ENCODE results near the gene NUDT6.

Gene NUDT6

GRCh38 chr4:122882857-122883735, 39.3 kb downstream of the NUDT6 start:
- no peak overlapping the region for H3K4me3 ChIP-seq (ENCODE audit: low read depth, low read length)
- TF ChIP-seq CTCF (IDR thresholded peaks at IDR 0.05; ENCODE audit: low read depth, low read length), result no peak
- TF ChIP-seq POLR2A (IDR thresholded peaks at IDR 0.05; ENCODE audit: extremely low read depth, insufficient read length), result no peak
- no peak for TF ChIP-seq MYC (IDR thresholded peaks at IDR 0.05; ENCODE audit: low read depth, low read length)
- TF ChIP-seq, protein P1, sequence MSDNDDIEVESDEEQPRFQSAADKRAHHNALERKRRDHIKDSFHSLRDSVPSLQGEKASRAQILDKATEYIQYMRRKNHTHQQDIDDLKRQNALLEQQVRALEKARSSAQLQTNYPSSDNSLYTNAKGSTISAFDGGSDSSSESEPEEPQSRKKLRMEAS (IDR thresholded peaks at IDR 0.05; ENCODE audit: low read depth, low read length), result no peak
- DNase-seq (ENCODE audit: low read depth), result no peak

- H3K4me3 ChIP-seq (ENCODE audit: low read depth, low read length), result no peak overlapping the region
- no peak for DNase-seq (ENCODE audit: low read depth)
- TF ChIP-seq CTCF (IDR thresholded peaks at IDR 0.05; ENCODE audit: low read depth, low read length) (no peak), POLR2A (IDR thresholded peaks at IDR 0.05; ENCODE audit: extremely low read depth, insufficient read length) (no peak), MYC (IDR thresholded peaks at IDR 0.05; ENCODE audit: low read depth, low read length) (no peak)
- TF ChIP-seq, protein P1 (IDR thresholded peaks at IDR 0.05; ENCODE audit: low read depth, low read length), result no peak
These were observed 43.4 kb downstream of the NUDT6 start for GRCh38 chr4:122879001-122879400.

DNA sequence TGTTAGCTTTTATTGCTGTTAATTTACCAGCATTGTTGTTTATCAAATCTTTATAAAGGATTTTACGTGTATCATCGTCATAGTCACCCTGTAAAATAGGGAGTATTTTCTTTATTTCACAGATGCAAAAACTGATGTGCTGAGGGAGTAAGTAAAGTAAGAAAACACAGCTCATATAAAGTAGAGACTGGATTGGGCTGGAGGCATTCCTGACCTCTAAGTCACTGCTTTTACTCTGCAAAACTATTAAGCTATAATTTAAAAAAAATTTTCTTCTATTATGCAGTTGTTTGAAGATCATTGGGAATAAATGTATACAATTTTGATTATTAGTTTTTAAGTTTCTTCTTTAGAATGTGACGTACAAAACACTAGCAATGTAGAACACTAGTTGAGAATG, 45.9 kb downstream of the NUDT6 start:
- no peak overlapping the region for H3K4me3 ChIP-seq (ENCODE audit: low read depth, low read length)
- TF ChIP-seq, protein P1 (IDR thresholded peaks at IDR 0.05; ENCODE audit: low read depth, low read length), result no peak
- TF ChIP-seq POLR2A (IDR thresholded peaks at IDR 0.05; ENCODE audit: extremely low read depth, insufficient read length) (no peak), MYC (IDR thresholded peaks at IDR 0.05; ENCODE audit: low read depth, low read length) (no peak), CTCF (IDR thresholded peaks at IDR 0.05; ENCODE audit: low read depth, low read length) (no peak)
- no peak for DNase-seq (ENCODE audit: low read depth)

- TF ChIP-seq, protein P1 (IDR thresholded peaks at IDR 0.05; ENCODE audit: low read depth, low read length), result no peak
- TF ChIP-seq CTCF (IDR thresholded peaks at IDR 0.05; ENCODE audit: low read depth, low read length) (no peak), POLR2A (IDR thresholded peaks at IDR 0.05; ENCODE audit: extremely low read depth, insufficient read length) (no peak), MYC (IDR thresholded peaks at IDR 0.05; ENCODE audit: low read depth, low read length) (no peak)
- no peak overlapping the region for H3K4me3 ChIP-seq (ENCODE audit: low read depth, low read length)
- no peak for DNase-seq (ENCODE audit: low read depth)
These were observed 46.4 kb downstream of the NUDT6 start for GRCh38 chr4:122875949-122876348.

DNA sequence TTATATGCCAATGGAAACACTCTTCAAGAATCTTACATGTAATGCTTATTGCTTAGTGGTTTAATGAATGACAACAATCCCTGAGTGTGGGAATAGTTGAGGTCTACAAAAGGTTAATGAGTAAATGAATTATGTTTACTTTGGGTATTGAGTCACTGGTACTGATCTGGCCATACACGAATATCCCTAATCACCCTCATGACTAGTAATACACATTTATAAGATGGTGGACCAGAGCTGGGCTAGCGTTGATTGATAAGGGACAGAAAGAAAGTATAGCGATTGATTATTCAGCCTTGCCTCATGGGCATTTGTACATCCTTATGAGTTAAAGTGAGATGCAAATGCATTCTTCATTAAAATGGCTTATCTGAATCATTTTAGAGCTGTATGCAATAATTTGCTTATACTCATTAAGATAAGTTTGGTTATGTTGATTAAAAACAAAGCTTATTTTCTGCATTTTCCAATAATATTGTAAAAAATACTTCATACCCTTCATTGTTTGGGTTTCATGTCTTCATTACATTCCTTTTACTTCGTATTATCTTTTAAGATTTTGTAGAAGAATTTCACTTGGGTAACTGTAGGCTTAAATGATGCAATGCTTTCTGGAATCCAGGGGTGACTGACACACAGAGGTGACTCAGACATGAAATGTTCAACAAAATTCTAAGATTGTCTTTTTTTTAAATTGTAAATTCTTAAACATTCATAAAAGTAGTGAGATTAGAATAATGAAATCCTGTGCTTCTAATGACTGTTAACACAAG, 48.4 kb downstream of the NUDT6 start:
- TF ChIP-seq POLR2A (IDR thresholded peaks at IDR 0.05; ENCODE audit: extremely low read depth, insufficient read length), result no peak
- TF ChIP-seq, protein P1 (IDR thresholded peaks at IDR 0.05; ENCODE audit: low read depth, low read length), result no peak
- TF ChIP-seq CTCF (IDR thresholded peaks at IDR 0.05; ENCODE audit: low read depth, low read length), result no peak
- no peak for TF ChIP-seq MYC (IDR thresholded peaks at IDR 0.05; ENCODE audit: low read depth, low read length)

More for the DNA sequence above, 48.4 kb downstream of the NUDT6 start:
- peak; percentile 2 for DNase-seq (ENCODE audit: low read depth)
- H3K4me3 ChIP-seq (ENCODE audit: low read depth, low read length), result no peak overlapping the region
